ENCODE measurements around the gene GFAP. TPM values are rescaled to one million over a fixed set of nuclear protein-coding genes. Genes with fewer than 3 reads are reported as not detected.

GFAP gene
- total RNA-seq (2022; extraction: Qiagen RNA extraction), result 0.55 to 1.2 TPM (median 0.68 TPM) in 5 replicates

GRCh38 chr17:44915321-44915726, at the start of gene GFAP:
TSS of gene GFAP (minus strand) at chr17:44915500. CDS start at chr17:44915486, 14 bp downstream.

GRCh38 chr17:44947461-44948314, 32.4 kb upstream of the GFAP start, which contains the start of gene KIF18B:
TSS of gene KIF18B (minus strand) at chr17:44947773. CDS start at chr17:44936344, 11,429 bp downstream.

GRCh38 chr17:44899074-44899782, 16.1 kb downstream of the GFAP start, which contains the start of gene EFTUD2:
TSS of gene EFTUD2 (minus strand) at chr17:44899445. CDS start at chr17:44894521, 4,924 bp downstream.

Other genes starting within 250 kb of the GFAP start
- 24.2 to 38.9 TPM (median 28.5 TPM) in 5 replicates for gene CCDC43, start 225.7 kb downstream of the GFAP start, total RNA-seq (2022; extraction: Qiagen RNA extraction)
- 22.6 to 28.4 TPM (median 24.0 TPM) in 5 replicates for gene DBF4B, start 206.8 kb downstream of the GFAP start, total RNA-seq (2022; extraction: Qiagen RNA extraction)
- gene ADAM11, start 156.5 kb downstream of the GFAP start, total RNA-seq (2022; extraction: Qiagen RNA extraction), result 1.8 to 2.2 TPM (median 1.8 TPM) in 5 replicates
- gene GJC1, start 85.2 kb downstream of the GFAP start, total RNA-seq (2022; extraction: Qiagen RNA extraction), result 23.1 to 34.0 TPM (median 28.6 TPM) in 5 replicates
- gene HIGD1B, start 67.6 kb downstream of the GFAP start, total RNA-seq (2022; extraction: Qiagen RNA extraction), result not detected in 5 replicates
- gene EFTUD2, start 16.1 kb downstream of the GFAP start, total RNA-seq (2022; extraction: Qiagen RNA extraction), result 135 to 203 TPM (median 145 TPM) in 5 replicates
- 32.9 to 38.1 TPM (median 37.3 TPM) in 5 replicates for gene KIF18B, start 32.3 kb upstream of the GFAP start, total RNA-seq (2022; extraction: Qiagen RNA extraction)
- 15.2 to 32.8 TPM (median 28.1 TPM) in 5 replicates for gene C1QL1, start 52.8 kb upstream of the GFAP start, total RNA-seq (2022; extraction: Qiagen RNA extraction)
- 15.9 to 19.3 TPM (median 18.0 TPM) in 5 replicates for gene DCAKD, start 136.1 kb upstream of the GFAP start, total RNA-seq (2022; extraction: Qiagen RNA extraction)
- 170 to 365 TPM (median 187 TPM) in 5 replicates for gene NMT1, start 145.8 kb upstream of the GFAP start, total RNA-seq (2022; extraction: Qiagen RNA extraction)
- 150 to 181 TPM (median 175 TPM) in 5 replicates for gene PLCD3, start 217.0 kb upstream of the GFAP start, total RNA-seq (2022; extraction: Qiagen RNA extraction)
- 6.3 to 7.7 TPM (median 6.5 TPM) in 5 replicates for gene ACBD4, start 220.2 kb upstream of the GFAP start, total RNA-seq (2022; extraction: Qiagen RNA extraction)
- 39.5 to 51.7 TPM (median 44.6 TPM) in 5 replicates for gene HEXIM1, start 233.0 kb upstream of the GFAP start, total RNA-seq (2022; extraction: Qiagen RNA extraction)
- 13.7 to 19.3 TPM (median 15.3 TPM) in 5 replicates for gene HEXIM2, start 246.4 kb upstream of the GFAP start, total RNA-seq (2022; extraction: Qiagen RNA extraction)